OCI-LY7 (cell line): Measurements from ENCODE around the gene TPD52L2. TPM values are rescaled to one million over a fixed set of nuclear protein-coding genes. Genes with fewer than 3 reads are reported as not detected.

ENCODE experiments used
- BruUV-seq: library from RNA; stranded (reverse); fragments of 400-500 nt; replicated peaks from 2 replicates; lab custom pipeline; 2021; lab: Mats Ljungman, UMichigan
- CTCF ChIA-PET: fragments of 300-600 bp; sonication (Branson Sonifier 250); formaldehyde crosslinking; loops from one replicate; lab custom pipeline; 2022; ENCODE audit warnings: antibody characterized with exemption; ENCODE audit not compliant: unreplicated experiment; lab: Charles Lee
- POLR2A ChIA-PET: fragments of 300-600 bp; sonication (Branson Sonifier 250); formaldehyde crosslinking; loops from one replicate; lab custom pipeline; 2022; ENCODE audit warnings: antibody characterized with exemption; lab: Charles Lee
- DNase-seq: peaks from one replicate; pipeline ENCODE4 v3.0.0-alpha.2; 2015; ENCODE audit warnings: low spot score
- H2AFZ ChIP-seq: fragments of 200-600 bp; sonication (generic), shearing (Covaris generic); 2 replicates; pipeline ENCODE4 v1.6.1; 2014; ENCODE audit warnings: mild to moderate bottlenecking, antibody characterized with exemption, low read length, moderate library complexity
- H3K27ac ChIP-seq: fragments of 200-600 bp; sonication (generic); 2 replicates; pipeline ENCODE4 v1.5.1; 2014; ENCODE audit warnings: mixed run types, low read depth, mild to moderate bottlenecking, moderate library complexity, low read length, inconsistent platforms; ENCODE audit not compliant: poor library complexity, severe bottlenecking
- H3K36me3 ChIP-seq: fragments of 200-600 bp; sonication (generic); 2 replicates; pipeline ENCODE4 v1.6.1; 2014; ENCODE audit warnings: mild to moderate bottlenecking, antibody characterized with exemption, low read length, moderate library complexity, mixed read lengths; ENCODE audit not compliant: insufficient read depth
- H3K4me1 ChIP-seq: fragments of 200-600 bp; sonication (generic); 2 replicates; pipeline ENCODE4 v1.5.1; 2014; ENCODE audit warnings: mild to moderate bottlenecking, low read length; ENCODE audit not compliant: insufficient read depth, poor library complexity, severe bottlenecking
- H3K4me2 ChIP-seq: fragments of 200-600 bp; sonication (generic); 2 replicates; pipeline ENCODE4 v1.6.1; 2014; ENCODE audit warnings: mild to moderate bottlenecking, low read length
- H3K4me3 ChIP-seq: fragments of 200-600 bp; sonication (generic); 2 replicates; pipeline ENCODE4 v1.5.1; 2014; ENCODE audit warnings: mild to moderate bottlenecking, low read depth, low read length; ENCODE audit not compliant: poor library complexity, severe bottlenecking
- H3K79me2 ChIP-seq: fragments of 200-600 bp; sonication (generic); 2 replicates; pipeline ENCODE4 v1.6.1; 2016; ENCODE audit warnings: low read depth, mild to moderate bottlenecking, low read length, moderate library complexity, mixed read lengths; ENCODE audit not compliant: insufficient read depth
- H3K9me2 ChIP-seq: fragments of 200-600 bp; sonication (generic); 2 replicates; pipeline ENCODE4 v1.6.1; 2016; ENCODE audit warnings: mild to moderate bottlenecking, low read length, mixed read lengths; ENCODE audit not compliant: insufficient read depth
- H3K9me3 ChIP-seq: fragments of 200-600 bp; sonication (generic); 2 replicates; pipeline ENCODE4 v1.6.1; 2014; ENCODE audit warnings: mild to moderate bottlenecking, mixed run types, low read length, mixed read lengths
- H4K20me1 ChIP-seq: fragments of 200-600 bp; sonication (generic); 2 replicates; pipeline ENCODE4 v1.6.1; 2014; ENCODE audit warnings: mild to moderate bottlenecking, antibody characterized with exemption, low read length, moderate library complexity, mixed read lengths; ENCODE audit not compliant: insufficient read depth
- EZH2phosphoT487 ChIP-seq: fragments of 200-600 bp; sonication (generic); IDR thresholded peaks from 2 replicates; pipeline ENCODE4 v1.6.1; 2018; ENCODE audit warnings: low read depth, borderline replicate concordance, mild to moderate bottlenecking, mixed run types, antibody characterized with exemption, low read length, moderate library complexity, mixed read lengths
- intact Hi-C: fragments of 100-400 bp; cut with micrococcal nuclease; formaldehyde crosslinking; loops from one replicate; pipeline ENCODE4 v1.10.0; 2022; ENCODE audit not compliant: unreplicated experiment
- total RNA-seq, 2 experiments: library from RNA; depleted of rRNA in 1 of 2; stranded (reverse); fragments of >200 nt in 1 of 2; shearing (Covaris generic) in 1 of 2; gene quantifications; 2 replicates each; pipeline ENCODE4 v1.2.3, GENCODE V29; 2014 to 2022
- TF ChIP-seq, protein P1 (sequence below): fragments of 200-600 bp; sonication (generic); conservative IDR thresholded peaks from 2 replicates; pipeline ENCODE4 v1.5.1; 2014; ENCODE audit warnings: mild to moderate bottlenecking, antibody characterized with exemption, low read length, moderate library complexity, mixed read lengths

The TPD52L2 gene
- total RNA-seq, 2 experiments from 2014 or later, result 27.2 to 51.0 TPM

DNA sequence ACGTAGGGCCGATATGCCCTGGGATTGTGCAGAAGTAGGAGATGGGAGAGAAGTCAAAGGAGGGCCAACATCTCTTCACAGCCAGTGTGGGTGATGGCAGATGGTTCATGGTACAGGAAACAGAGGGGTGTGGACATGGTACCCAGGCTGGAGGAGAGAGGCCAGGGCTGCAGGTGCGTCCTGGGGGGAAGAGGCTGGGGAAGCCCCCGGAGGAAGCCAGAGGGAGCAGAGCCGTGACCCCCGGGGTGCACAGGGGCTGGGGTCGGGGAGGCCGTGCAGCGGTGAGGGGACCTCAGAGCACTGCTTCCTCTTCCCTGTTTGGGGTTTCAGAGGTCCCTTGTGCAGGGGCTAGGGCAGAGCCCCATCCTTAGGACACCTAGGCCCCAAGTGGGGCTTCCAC is 22.8 kb upstream of the TPD52L2 start:
- POLR2A ChIA-PET, result no interaction called here
- no peak for DNase-seq
- no peaks in the 10 kb centered on the region for H3K79me2 ChIP-seq
- TF ChIP-seq EZH2phosphoT487, result no peak
- TF ChIP-seq, protein P1, sequence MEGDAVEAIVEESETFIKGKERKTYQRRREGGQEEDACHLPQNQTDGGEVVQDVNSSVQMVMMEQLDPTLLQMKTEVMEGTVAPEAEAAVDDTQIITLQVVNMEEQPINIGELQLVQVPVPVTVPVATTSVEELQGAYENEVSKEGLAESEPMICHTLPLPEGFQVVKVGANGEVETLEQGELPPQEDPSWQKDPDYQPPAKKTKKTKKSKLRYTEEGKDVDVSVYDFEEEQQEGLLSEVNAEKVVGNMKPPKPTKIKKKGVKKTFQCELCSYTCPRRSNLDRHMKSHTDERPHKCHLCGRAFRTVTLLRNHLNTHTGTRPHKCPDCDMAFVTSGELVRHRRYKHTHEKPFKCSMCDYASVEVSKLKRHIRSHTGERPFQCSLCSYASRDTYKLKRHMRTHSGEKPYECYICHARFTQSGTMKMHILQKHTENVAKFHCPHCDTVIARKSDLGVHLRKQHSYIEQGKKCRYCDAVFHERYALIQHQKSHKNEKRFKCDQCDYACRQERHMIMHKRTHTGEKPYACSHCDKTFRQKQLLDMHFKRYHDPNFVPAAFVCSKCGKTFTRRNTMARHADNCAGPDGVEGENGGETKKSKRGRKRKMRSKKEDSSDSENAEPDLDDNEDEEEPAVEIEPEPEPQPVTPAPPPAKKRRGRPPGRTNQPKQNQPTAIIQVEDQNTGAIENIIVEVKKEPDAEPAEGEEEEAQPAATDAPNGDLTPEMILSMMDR, result no peak
- H3K27ac ChIP-seq, result no peak overlapping the region
- no peaks in the 10 kb centered on the region for H3K9me2 ChIP-seq
- CTCF ChIA-PET, result no interaction called here
- H3K36me3 ChIP-seq, result no peaks in the 10 kb centered on the region
- no peak overlapping the region for H3K4me3 ChIP-seq
- no peaks in the 10 kb centered on the region for H3K9me3 ChIP-seq
- H4K20me1 ChIP-seq, result no peaks in the 10 kb centered on the region
- BruUV-seq, result no TSS peak
- H3K4me2 ChIP-seq, result no peak overlapping the region
- no peaks in the 10 kb centered on the region for H3K4me1 ChIP-seq
- H2AFZ ChIP-seq, result no peak overlapping the region
- intact Hi-C loops, result no loop called here

DNA sequence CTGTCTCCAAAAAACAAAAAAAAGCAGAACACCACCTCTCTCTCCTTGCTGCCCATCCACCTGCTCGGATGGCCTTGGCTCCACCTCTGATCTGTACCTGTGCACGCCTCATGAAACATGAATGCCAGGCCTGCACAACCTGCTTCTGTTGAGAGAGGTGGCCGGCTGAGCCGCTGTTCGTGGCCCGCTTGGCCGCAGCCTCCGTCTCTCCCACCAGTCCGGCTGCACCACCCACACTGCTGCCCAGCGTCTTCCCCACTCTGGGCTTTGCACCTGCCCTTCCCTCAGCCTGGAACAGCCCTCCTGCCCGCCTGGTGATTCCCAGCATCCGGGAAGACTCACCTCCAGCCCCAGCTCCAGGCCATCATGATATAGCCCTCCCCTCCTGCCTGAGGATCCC is 21.8 kb upstream of the TPD52L2 start:
- no peaks in the 10 kb centered on the region for H3K4me1 ChIP-seq
- no peaks in the 10 kb centered on the region for H3K36me3 ChIP-seq
- H3K4me3 ChIP-seq, result no peak overlapping the region
- no peaks in the 10 kb centered on the region for H3K9me2 ChIP-seq
- CTCF ChIA-PET, result no interaction called here
- no TSS peak for BruUV-seq
- H4K20me1 ChIP-seq, result no peaks in the 10 kb centered on the region
- POLR2A ChIA-PET, result no interaction called here
- no peak overlapping the region for H2AFZ ChIP-seq
- H3K79me2 ChIP-seq, result no peaks in the 10 kb centered on the region
- no peak overlapping the region for H3K27ac ChIP-seq
- H3K4me2 ChIP-seq, result no peak overlapping the region
- intact Hi-C loops, result no loop called here
- DNase-seq, result no peak
- H3K9me3 ChIP-seq, result no peaks in the 10 kb centered on the region
- TF ChIP-seq, protein P1, result no peak
- no peak for TF ChIP-seq EZH2phosphoT487

DNA sequence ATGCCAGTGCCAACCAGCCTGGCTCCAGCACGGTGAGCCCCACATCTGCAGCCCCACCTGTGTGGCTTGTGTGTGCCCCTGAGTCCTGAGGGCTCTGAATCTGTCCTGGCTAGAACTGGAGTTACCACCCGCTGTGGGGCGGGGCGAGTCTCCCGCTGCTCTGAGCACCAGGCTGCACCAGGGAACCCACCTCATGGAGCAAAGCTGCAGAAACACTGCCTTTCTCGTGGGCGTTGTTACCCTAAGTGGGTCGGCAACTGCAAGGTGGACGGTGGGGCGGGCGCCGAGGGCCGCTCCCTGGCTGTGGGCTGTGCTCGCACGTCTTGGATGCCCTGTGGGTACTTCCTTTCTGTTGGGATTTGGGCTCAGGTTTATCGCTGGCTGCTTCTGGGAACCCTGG is 21.3 kb upstream of the TPD52L2 start:
- H3K4me1 ChIP-seq, result no peaks in the 10 kb centered on the region
- intact Hi-C loops, result no loop called here
- TF ChIP-seq, protein P1, result no peak
- TF ChIP-seq EZH2phosphoT487, result no peak

More for the DNA sequence above, 21.3 kb upstream of the TPD52L2 start:
- Histone ChIP-seq H3K9me2 (no peaks in the 10 kb centered on the region), H3K36me3 (no peaks in the 10 kb centered on the region), H2AFZ (no peak overlapping the region), H3K9me3 (no peaks in the 10 kb centered on the region), H3K79me2 (no peaks in the 10 kb centered on the region), H4K20me1 (no peaks in the 10 kb centered on the region), H3K4me2 (no peak overlapping the region), H3K27ac (no peak overlapping the region), H3K4me3 (no peak overlapping the region)
- BruUV-seq, result no TSS peak
- CTCF ChIA-PET, result no interaction called here
- POLR2A ChIA-PET, result no interaction called here
- DNase-seq, result no peak
